SH-SY5Y (cell line): Measurements from ENCODE around the gene DLL1.

Experiments
- GATA2 ChIP-seq: IDR thresholded peaks from 2 replicates; pipeline ENCODE4 v1.6.1; 2011; ENCODE audit warnings: mild to moderate bottlenecking, low read depth, low read length
- GATA3 ChIP-seq: IDR thresholded peaks from 2 replicates; pipeline ENCODE4 v1.6.1; 2011; ENCODE audit warnings: low read depth, mild to moderate bottlenecking, low read length, moderate library complexity

DNA sequence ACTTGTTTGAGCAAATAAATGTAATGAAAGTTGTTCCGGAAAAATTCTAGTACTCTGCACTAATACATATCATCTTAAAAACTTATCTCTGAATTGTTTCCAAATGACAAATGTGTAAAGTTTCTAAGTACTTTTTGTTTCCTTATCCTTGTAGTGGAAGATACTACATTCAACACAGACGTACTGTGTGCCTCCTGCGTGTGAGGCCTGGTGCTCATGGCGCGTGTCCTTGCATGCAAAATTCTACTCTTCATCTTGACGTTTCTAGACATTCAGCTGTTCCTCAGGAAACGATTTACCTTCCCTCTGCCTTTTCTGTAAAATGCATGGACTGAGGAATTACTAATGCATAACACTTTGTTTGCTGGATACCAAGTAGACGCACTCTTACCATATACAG lies 11.5 kb downstream of the DLL1 start:
- TF ChIP-seq GATA3: no peak
- no peak for TF ChIP-seq GATA2
